DOHH2 (cell line): ENCODE results near the gene NXPH3.

Source experiments
- H3F3A ChIP-seq: fragments of 200-600 bp; sonication (generic), shearing (Covaris generic); 2 replicates; pipeline ENCODE4 v1.6.0; 2016; ENCODE audit warnings: antibody characterized with exemption, mild to moderate bottlenecking; ENCODE audit not compliant: control insufficient read depth, insufficient read depth
- H3K27ac ChIP-seq: fragments of 200-600 bp; sonication (generic); 2 replicates; pipeline ENCODE4 v1.5.1; 2014; ENCODE audit warnings: low read depth, mild to moderate bottlenecking, low read length, moderate library complexity
- H3K27me3 ChIP-seq: fragments of 200-600 bp; sonication (generic); 2 replicates; pipeline ENCODE4 v1.6.1; 2014; ENCODE audit warnings: mild to moderate bottlenecking, low read length, mixed read lengths; ENCODE audit not compliant: control insufficient read depth
- H3K36me3 ChIP-seq: fragments of 200-600 bp; sonication (generic); 2 replicates; pipeline ENCODE4 v1.6.1; 2014; ENCODE audit warnings: mild to moderate bottlenecking, low read length, moderate library complexity, mixed read lengths; ENCODE audit not compliant: control insufficient read depth
- H3K4me1 ChIP-seq: fragments of 200-600 bp; sonication (generic); 2 replicates; pipeline ENCODE4 v1.6.1; 2014; ENCODE audit warnings: mild to moderate bottlenecking, low read length, mixed read lengths; ENCODE audit not compliant: control insufficient read depth
- H3K4me2 ChIP-seq: fragments of 200-600 bp; sonication (generic); 2 replicates; pipeline ENCODE4 v1.6.0; 2014; ENCODE audit warnings: mild to moderate bottlenecking, low read length, moderate library complexity
- H3K4me3 ChIP-seq: fragments of 200-600 bp; sonication (generic); 2 replicates; pipeline ENCODE4 v1.5.1; 2014; ENCODE audit warnings: mild to moderate bottlenecking, low read length, mixed read lengths
- H3K79me2 ChIP-seq: fragments of 200-600 bp; sonication (generic); 2 replicates; pipeline ENCODE4 v1.6.1; 2014; ENCODE audit warnings: mild to moderate bottlenecking, low read length, mixed read lengths; ENCODE audit not compliant: control insufficient read depth
- H3K9me2 ChIP-seq: fragments of 200-600 bp; sonication (generic); replicated peaks from 2 replicates; pipeline ENCODE4 v1.6.1; 2014; ENCODE audit warnings: mild to moderate bottlenecking, low read length, mixed read lengths; ENCODE audit not compliant: control insufficient read depth
- H3K9me3 ChIP-seq: fragments of 200-600 bp; sonication (generic); 2 replicates; pipeline ENCODE4 v1.6.1; 2014; ENCODE audit warnings: antibody characterized with exemption, low read length, mixed read lengths; ENCODE audit not compliant: control insufficient read depth, insufficient read depth
- H4K20me1 ChIP-seq: fragments of 200-600 bp; sonication (generic); 2 replicates; pipeline ENCODE4 v1.6.0; 2014; ENCODE audit warnings: low read depth, mild to moderate bottlenecking, antibody characterized with exemption, low read length, moderate library complexity; ENCODE audit not compliant: control insufficient read depth, insufficient read depth
- CTCF ChIP-seq: fragments of 200-600 bp; sonication (generic); IDR thresholded peaks from one replicate; pipeline ENCODE4 v1.5.1; 2014; ENCODE audit warnings: antibody characterized with exemption, mild to moderate bottlenecking, low read depth, low read length; ENCODE audit not compliant: poor library complexity, severe bottlenecking
- EZH2phosphoT487 ChIP-seq: fragments of 200-600 bp; sonication (generic); IDR thresholded peaks from 2 replicates; pipeline ENCODE4 v1.6.1; 2017; ENCODE audit warnings: borderline replicate concordance, mild to moderate bottlenecking, antibody characterized with exemption, low read length, moderate library complexity, mixed read lengths

NXPH3 gene

DNA sequence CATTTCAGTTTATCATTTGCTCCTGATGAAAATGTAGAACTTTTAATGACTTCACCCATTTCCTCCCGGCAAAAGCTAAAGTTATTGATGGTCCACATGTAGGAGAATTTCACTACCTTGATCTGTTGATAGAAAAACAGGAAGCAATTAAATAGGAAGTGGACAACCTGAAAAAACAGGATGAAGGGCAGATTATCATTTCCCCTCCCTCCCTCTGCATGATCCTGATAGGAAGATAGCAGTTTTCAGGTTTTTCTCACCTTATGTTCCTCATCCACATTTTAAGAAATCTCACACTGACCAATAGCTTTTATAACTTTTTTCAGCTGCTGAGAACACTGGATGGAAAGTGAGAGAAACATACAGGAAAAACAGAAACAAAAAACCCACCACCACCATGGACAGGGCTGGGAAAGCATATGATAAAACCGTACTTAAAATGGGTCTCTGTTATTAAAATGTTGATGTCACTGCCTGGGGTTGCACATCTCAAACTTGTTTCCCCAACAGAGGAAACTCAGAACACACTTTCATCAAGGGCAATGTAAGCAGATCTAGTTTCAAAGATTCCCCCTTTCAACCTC lies 46.4 kb downstream of the NXPH3 start:
- no peaks in the 10 kb centered on the region for H3K4me1 ChIP-seq
- H3K4me2 ChIP-seq: no peak overlapping the region
- H3K79me2 ChIP-seq: peaks cover 4% of the 10 kb centered on the region
- H3F3A ChIP-seq: no peaks in the 10 kb centered on the region
- H3K9me2 ChIP-seq: no peaks in the 10 kb centered on the region
- TF ChIP-seq CTCF: no peak
- no peak for TF ChIP-seq EZH2phosphoT487
- no peaks in the 10 kb centered on the region for H4K20me1 ChIP-seq
- H3K27ac ChIP-seq: no peak overlapping the region
- no peaks in the 10 kb centered on the region for H3K27me3 ChIP-seq
- peaks cover 40% of the 10 kb centered on the region for H3K36me3 ChIP-seq
- H3K9me3 ChIP-seq: no peaks in the 10 kb centered on the region
- no peak overlapping the region for H3K4me3 ChIP-seq

- 0 out of 2 replicates have a peak, but pooled peaks cover under 1% of the 10 kb centered on the region for H4K20me1 ChIP-seq
- peaks cover 25% of the 10 kb centered on the region for H3K79me2 ChIP-seq
- H3K4me3 ChIP-seq: no peak overlapping the region
- no peaks in the 10 kb centered on the region for H3K4me1 ChIP-seq
- H3K27me3 ChIP-seq: no peaks in the 10 kb centered on the region
- no peaks in the 10 kb centered on the region for H3F3A ChIP-seq
- H3K27ac ChIP-seq: no peak overlapping the region
- TF ChIP-seq EZH2phosphoT487 (no peak), CTCF (no peak)
- H3K9me2 ChIP-seq: no peaks in the 10 kb centered on the region
- no peak overlapping the region for H3K4me2 ChIP-seq
- peaks cover 21% of the 10 kb centered on the region for H3K36me3 ChIP-seq
- no peaks in the 10 kb centered on the region for H3K9me3 ChIP-seq
These were observed 49.2 kb downstream of the NXPH3 start for GRCh38 chr17:49624896-49625295.

GRCh38 chr17:49629447-49629846 lies 53.8 kb downstream of the NXPH3 start:
- Histone ChIP-seq H3K9me2 (no peaks in the 10 kb centered on the region), H3K4me2 (no peak overlapping the region), H3K4me3 (no peak overlapping the region), H3K4me1 (no peaks in the 10 kb centered on the region), H3K27me3 (no peaks in the 10 kb centered on the region), H3K9me3 (no peaks in the 10 kb centered on the region), H3K36me3 (peaks cover 3% of the 10 kb centered on the region; the same call in 1 of the 2 replicates), H3F3A (no peaks in the 10 kb centered on the region), H4K20me1 (peaks cover 3% of the 10 kb centered on the region; the same call in 1 of the 2 replicates), H3K79me2 (peaks cover 40% of the 10 kb centered on the region), H3K27ac (no peak overlapping the region)
- TF ChIP-seq EZH2phosphoT487: no peak
- TF ChIP-seq CTCF: no peak
